Muscle layer of colon (tissue), 2 donors: Measurements from ENCODE around the gene CHD6.

Experiments used
- H3K27ac ChIP-seq: one replicate; pipeline ENCODE4 v1.7.0; 2013; ENCODE audit warnings: low read depth, mild to moderate bottlenecking, low read length, moderate library complexity
- H3K27me3 ChIP-seq, 2 donors: one replicate each; pipeline ENCODE4 v1.7.0; 2013; ENCODE audit warnings: low read length in 2 of 2, mild to moderate bottlenecking in 2 of 2; ENCODE audit not compliant: insufficient read depth in 2 of 2, control insufficient read depth in 1 of 2
- H3K36me3 ChIP-seq: one replicate; pipeline ENCODE4 v1.7.0; 2013; ENCODE audit warnings: mild to moderate bottlenecking, low read length; ENCODE audit not compliant: insufficient read depth
- H3K4me1 ChIP-seq: one replicate; pipeline ENCODE4 v1.7.0; 2013; ENCODE audit warnings: mild to moderate bottlenecking, low read length; ENCODE audit not compliant: insufficient read depth
- H3K4me3 ChIP-seq, 2 donors: one replicate each; pipeline ENCODE4 v1.7.0; 2013; ENCODE audit warnings: low read length in 2 of 2, low read depth in 1 of 2, mild to moderate bottlenecking in 1 of 2, moderate library complexity in 1 of 2
- H3K9ac ChIP-seq: one replicate; pipeline ENCODE4 v1.7.0; 2013; ENCODE audit warnings: low read length
- H3K9me3 ChIP-seq: one replicate; pipeline ENCODE4 v1.7.0; 2013; ENCODE audit warnings: mild to moderate bottlenecking, low read length
- donor health status: abdominal sarcoma.
- donor health status: Adenocarcinoma of cecum.

CHD6 gene

DNA sequence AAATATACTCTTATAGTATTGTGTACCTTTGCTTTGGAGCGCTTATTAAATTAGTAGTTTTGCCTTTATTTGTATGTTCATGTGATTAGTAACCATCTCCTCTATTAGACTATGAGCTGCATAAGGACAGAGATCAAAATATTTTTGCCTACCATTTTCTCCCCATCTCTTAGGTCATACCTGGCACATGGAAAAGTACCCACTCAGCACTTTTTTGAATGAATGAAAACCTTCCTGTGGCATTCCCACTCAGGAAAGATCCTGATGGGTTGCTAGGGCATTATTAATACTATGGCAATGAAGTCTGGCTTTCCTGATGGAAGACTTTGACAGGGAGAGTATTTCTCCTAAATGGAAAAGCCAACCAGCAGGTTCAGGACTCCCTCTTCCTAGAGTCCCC lies 20.3 kb upstream of the CHD6 start:
- Histone ChIP-seq H3K36me3 (no peaks in the 10 kb centered on the region), H3K27me3 (no peaks in the 10 kb centered on the region), H3K27ac (no peak overlapping the region), H3K4me3 (no peak overlapping the region), H3K9me3 (no peaks in the 10 kb centered on the region), H3K4me1 (no peaks in the 10 kb centered on the region), H3K9ac (no peak overlapping the region)

DNA sequence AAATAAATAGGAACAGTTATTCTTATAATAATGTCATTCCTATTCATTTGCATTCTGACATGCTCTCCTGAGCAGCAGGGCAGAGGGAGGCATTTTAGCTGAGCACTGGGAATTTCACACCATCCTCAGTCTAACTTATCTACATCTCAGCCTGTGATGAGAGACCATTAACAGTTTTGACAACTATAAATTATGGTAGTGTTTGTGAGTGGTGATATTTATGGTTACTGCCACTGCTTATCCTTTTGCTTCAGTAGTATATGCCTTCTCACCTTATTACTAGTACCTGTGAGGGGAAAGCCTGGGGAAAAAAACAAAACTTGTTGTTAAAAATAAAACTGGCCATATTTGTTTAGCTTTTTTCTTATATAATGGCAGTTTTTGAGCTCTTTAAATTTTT lies 17.0 kb upstream of the CHD6 start:
- H3K4me3 ChIP-seq, result no peak overlapping the region
- no peak overlapping the region for H3K27ac ChIP-seq
- H3K4me1 ChIP-seq, result no peaks in the 10 kb centered on the region
- no peaks in the 10 kb centered on the region for H3K27me3 ChIP-seq
- no peak overlapping the region for H3K9ac ChIP-seq
- no peaks in the 10 kb centered on the region for H3K36me3 ChIP-seq
- H3K9me3 ChIP-seq, result no peaks in the 10 kb centered on the region

- Histone ChIP-seq H3K4me1 (no peaks in the 10 kb centered on the region), H3K9ac (no peak overlapping the region), H3K9me3 (no peaks in the 10 kb centered on the region), H3K36me3 (no peaks in the 10 kb centered on the region), H3K27ac (no peak overlapping the region), H3K4me3 (no peak overlapping the region), H3K27me3 (no peaks in the 10 kb centered on the region)
Measured at GRCh38 chr20:41632896-41633295, 14.7 kb upstream of the CHD6 start.

GRCh38 chr20:41631826-41632225 lies 13.6 kb upstream of the CHD6 start:
- Histone ChIP-seq H3K27me3 (no peaks in the 10 kb centered on the region), H3K4me1 (no peaks in the 10 kb centered on the region), H3K36me3 (no peaks in the 10 kb centered on the region), H3K9ac (no peak overlapping the region), H3K4me3 (no peak overlapping the region), H3K27ac (no peak overlapping the region), H3K9me3 (no peaks in the 10 kb centered on the region)

DNA sequence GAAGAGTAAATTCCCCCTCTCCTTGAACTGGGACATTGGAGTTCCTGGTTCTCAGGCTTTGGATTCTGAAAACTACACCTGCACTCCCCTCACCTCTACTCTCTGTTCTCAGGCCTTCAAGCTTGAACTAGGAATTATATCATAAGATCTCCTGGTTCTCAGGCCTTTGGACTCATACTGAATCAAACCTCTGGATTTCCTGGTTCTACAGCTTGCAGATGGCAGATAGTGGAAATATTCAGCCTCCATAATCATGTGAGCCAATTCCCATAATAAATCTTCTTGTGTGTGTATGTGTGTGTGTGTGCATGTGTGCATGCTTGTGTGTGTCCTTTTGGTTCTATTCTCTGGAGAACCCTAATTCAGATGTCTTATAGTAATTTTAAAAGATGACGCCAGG lies 12.7 kb upstream of the CHD6 start:
- Histone ChIP-seq H3K27me3 (no peaks in the 10 kb centered on the region), H3K27ac (no peak overlapping the region), H3K4me1 (no peaks in the 10 kb centered on the region), H3K36me3 (no peaks in the 10 kb centered on the region), H3K9ac (no peak overlapping the region), H3K4me3 (no peak overlapping the region), H3K9me3 (no peaks in the 10 kb centered on the region)

DNA sequence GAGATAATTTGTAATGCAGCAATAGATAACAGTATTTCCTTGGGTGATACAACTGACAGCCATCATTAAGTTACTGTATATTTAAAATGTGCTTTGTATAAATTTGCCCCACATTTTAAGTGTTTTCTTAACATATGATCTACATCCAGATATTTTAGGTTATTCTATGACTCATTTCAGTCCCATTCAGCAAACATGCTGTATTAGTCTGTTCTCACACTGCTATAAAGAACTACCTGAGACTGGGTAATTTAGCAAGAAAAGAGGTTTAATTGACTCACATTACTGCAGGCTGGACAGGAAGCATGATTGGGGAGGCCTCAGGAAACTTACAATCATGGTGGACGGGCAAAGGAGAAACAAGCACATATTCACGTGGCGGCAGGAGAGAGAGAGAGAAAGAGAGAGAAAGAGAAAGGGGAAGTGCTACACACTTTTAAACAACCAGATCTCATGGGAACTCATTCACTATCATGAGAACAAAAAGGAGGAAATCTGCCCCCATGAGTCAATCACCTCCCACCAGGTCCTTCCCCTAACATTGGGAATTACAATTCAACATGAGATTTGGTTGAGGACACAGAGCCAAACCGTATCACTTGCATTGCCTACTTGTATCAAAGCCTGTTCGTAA lies 9.6 kb upstream of the CHD6 start:
- Histone ChIP-seq H3K4me1 (no peaks in the 10 kb centered on the region), H3K36me3 (no peaks in the 10 kb centered on the region), H3K4me3 (no peak overlapping the region), H3K27me3 (no peaks in the 10 kb centered on the region), H3K9ac (no peak overlapping the region), H3K27ac (no peak overlapping the region), H3K9me3 (no peaks in the 10 kb centered on the region)

DNA sequence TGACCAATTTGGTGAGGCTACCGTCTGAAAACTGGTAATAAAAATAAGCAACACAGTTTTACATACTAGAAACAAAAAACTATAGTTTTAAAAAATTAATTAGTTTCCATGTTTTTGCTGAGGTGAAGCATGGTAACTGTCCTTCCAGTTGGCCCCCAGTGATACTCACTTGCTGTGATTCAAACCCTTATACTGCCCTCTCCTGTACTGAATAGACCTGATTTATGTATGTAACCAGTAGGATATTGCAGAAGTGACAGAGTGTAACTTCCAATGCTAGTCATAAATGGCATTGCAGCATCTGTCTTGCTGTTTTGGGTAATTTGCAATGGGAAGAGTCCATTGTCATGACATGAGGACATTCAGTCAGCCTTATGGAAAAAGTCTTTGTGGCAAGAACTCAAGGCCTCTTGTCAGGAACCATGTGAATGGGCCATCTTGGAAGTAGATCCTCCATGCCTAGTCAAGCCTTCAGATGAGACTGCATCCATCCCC lies 8.9 kb upstream of the CHD6 start:
- H3K4me3 ChIP-seq, result no peak overlapping the region
- no peaks in the 10 kb centered on the region for H3K9me3 ChIP-seq
- H3K36me3 ChIP-seq, result no peaks in the 10 kb centered on the region
- H3K27me3 ChIP-seq, result no peaks in the 10 kb centered on the region
- H3K9ac ChIP-seq, result no peak overlapping the region
- H3K27ac ChIP-seq, result no peak overlapping the region
- no peaks in the 10 kb centered on the region for H3K4me1 ChIP-seq

DNA sequence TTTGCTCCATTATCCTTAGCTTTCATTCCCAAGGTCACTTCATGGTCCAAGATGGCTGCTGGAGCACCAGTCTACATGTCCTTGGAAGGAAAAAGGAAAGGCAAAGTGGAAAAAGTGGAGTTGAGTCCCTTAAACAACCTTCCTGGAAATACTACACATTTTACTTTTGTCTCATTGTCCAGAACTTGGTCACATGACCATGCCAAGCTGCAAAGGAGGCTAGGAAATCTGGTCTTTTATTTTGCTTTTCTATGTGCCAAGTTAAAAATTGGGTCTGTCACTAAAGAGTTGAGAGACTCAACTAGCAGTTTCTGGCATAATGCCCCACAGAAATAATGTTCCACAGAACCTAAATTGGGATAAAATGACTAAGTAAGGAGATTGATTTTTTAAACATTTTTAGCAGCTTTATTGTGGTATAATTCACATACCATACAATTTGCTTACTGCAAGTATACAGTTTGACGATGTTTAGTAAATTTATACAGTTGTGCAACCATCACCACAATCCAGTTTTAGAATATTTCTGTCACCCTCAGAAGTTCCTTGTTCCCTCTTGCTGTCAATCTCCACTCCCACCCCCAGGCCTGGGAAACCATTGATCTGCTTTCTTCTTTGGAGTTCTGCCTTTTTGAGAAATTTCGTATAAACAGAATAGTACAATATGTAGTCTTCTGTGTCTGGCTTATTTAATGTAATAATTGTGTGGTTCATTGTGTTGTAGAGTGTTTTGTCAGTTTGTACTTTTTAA lies 5.6 kb upstream of the CHD6 start:
- Histone ChIP-seq H3K4me1 (peaks cover 5% of the 10 kb centered on the region), H3K9me3 (no peaks in the 10 kb centered on the region), H3K27me3 (no peaks in the 10 kb centered on the region), H3K9ac (no peak overlapping the region), H3K27ac (no peak overlapping the region), H3K4me3 (no peak overlapping the region), H3K36me3 (no peaks in the 10 kb centered on the region)

DNA sequence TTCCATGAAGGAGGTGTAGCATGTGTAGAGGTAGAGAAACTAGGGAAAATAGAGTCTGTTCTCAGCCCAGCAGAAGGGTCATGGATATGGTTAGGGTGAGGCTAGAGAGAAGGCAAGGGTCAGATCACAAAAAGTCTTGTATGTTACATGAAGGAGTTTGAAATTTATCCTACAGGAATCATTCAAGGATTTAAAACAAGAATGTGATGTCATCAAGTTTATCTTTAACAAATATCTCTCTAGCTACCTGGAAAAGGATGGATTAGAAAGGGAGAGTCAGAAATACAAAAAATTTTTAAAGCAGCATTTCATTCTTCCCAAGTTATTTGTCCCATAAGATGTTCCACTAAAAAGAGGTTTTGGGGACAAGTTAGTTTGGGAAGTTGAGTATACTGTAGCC lies 4.4 kb upstream of the CHD6 start:
- Histone ChIP-seq H3K9ac (no peak overlapping the region), H3K9me3 (no peaks in the 10 kb centered on the region), H3K4me3 (no peak overlapping the region), H3K27ac (no peak overlapping the region), H3K4me1 (peaks cover 5% of the 10 kb centered on the region), H3K27me3 (no peaks in the 10 kb centered on the region), H3K36me3 (no peaks in the 10 kb centered on the region)

DNA sequence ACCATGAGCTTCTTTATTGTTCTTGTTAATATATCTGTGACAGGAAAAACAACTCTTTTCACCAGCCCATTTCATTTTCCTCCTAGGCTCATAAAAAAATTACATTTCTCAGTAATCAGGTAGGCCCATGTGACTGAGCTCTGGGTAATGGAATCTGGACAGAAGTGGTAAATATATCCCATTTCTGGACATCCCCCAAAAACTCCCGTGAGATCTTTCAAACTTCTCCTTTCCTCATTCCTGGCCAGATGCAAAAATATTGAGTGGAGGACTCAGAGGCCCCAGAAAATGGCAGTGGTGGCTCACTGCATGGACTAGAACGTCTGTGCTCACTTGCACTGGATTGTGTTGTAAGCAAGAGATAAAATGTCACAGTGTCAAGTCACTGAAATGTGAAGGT lies 3.8 kb upstream of the CHD6 start:
- Histone ChIP-seq H3K27me3 (no peaks in the 10 kb centered on the region), H3K9me3 (no peaks in the 10 kb centered on the region), H3K9ac (no peak overlapping the region), H3K4me1 (peaks cover 10% of the 10 kb centered on the region), H3K4me3 (no peak overlapping the region), H3K36me3 (no peaks in the 10 kb centered on the region), H3K27ac (no peak overlapping the region)

DNA sequence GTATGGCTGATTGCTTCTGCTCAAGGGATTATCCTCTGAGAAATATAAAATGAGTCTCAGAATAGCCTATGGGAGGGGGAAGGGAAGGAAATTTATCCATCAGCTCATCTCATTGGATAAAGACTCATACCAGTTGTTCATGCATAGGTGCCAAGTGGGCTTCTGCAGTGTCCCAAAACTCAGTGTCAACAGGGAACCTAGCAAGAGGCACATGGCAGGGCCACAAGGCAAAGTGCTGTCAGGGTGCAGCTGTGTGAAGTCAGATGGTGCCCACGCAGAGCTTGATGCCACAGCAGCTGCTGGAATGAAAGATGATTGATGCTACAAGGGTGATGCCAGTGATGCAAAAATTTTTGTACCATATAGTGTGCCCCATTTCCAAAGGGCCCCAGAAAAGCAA lies 3.2 kb upstream of the CHD6 start:
- H3K4me3 ChIP-seq, result no peak overlapping the region
- no peaks in the 10 kb centered on the region for H3K9me3 ChIP-seq
- no peak overlapping the region for H3K9ac ChIP-seq
- no peak overlapping the region for H3K27ac ChIP-seq
- no peaks in the 10 kb centered on the region for H3K36me3 ChIP-seq
- H3K4me1 ChIP-seq, result peaks cover 15% of the 10 kb centered on the region
- H3K27me3 ChIP-seq, result no peaks in the 10 kb centered on the region
